DLD1 (cell line): ENCODE data around the gene CATSPERD.
"Not testable (repeated sequence)": the region's sequence is repeated elsewhere in the genome, so short reads cannot be mapped to it uniquely, and the experiment has no call there.

Source experiments
- in situ Hi-C: cut with HindIII; loops from 2 replicates; pipeline ENCODE4 v1.10.0; 2017; ENCODE audit warnings: low sequenced_read_pairs

Gene CATSPERD

GRCh38 chr19:5719274-5719960 is 1.0 kb upstream of the CATSPERD start:
- in situ Hi-C loops: no loop called here

- in situ Hi-C loops: no loop called here
Observed at GRCh38 chr19:5727453-5728050, 7.1 kb downstream of the CATSPERD start.

GRCh38 chr19:5733172-5733571 is 12.7 kb downstream of the CATSPERD start:
- in situ Hi-C loops: not testable (repeated sequence)

- in situ Hi-C loops: no loop called here
Observed at GRCh38 chr19:5738423-5738822, 18.0 kb downstream of the CATSPERD start.

GRCh38 chr19:5742051-5742450 is 21.6 kb downstream of the CATSPERD start:
- in situ Hi-C loops: no loop called here

- in situ Hi-C loops: no loop called here
Observed at GRCh38 chr19:5743630-5744029, 23.2 kb downstream of the CATSPERD start.

GRCh38 chr19:5744999-5745398 is 24.6 kb downstream of the CATSPERD start:
- in situ Hi-C loops: not testable (repeated sequence)

GRCh38 chr19:5748920-5749319 is 28.5 kb downstream of the CATSPERD start:
- in situ Hi-C loops: not testable (repeated sequence)

- in situ Hi-C loops: no loop called here
Observed at GRCh38 chr19:5749505-5749904, 29.1 kb downstream of the CATSPERD start.

- in situ Hi-C loops: no loop called here
Observed at GRCh38 chr19:5751709-5752108, 31.3 kb downstream of the CATSPERD start.

GRCh38 chr19:5753743-5754142 is 33.3 kb downstream of the CATSPERD start:
- in situ Hi-C loops: no loop called here

- in situ Hi-C loops: no loop called here
Observed at GRCh38 chr19:5762608-5763217, 42.3 kb downstream of the CATSPERD start.

- in situ Hi-C loops: no loop called here
Observed at GRCh38 chr19:5765220-5765619, 44.8 kb downstream of the CATSPERD start.

GRCh38 chr19:5767949-5768348 is 47.5 kb downstream of the CATSPERD start:
- in situ Hi-C loops: no loop called here

GRCh38 chr19:5772416-5772815 is 52.0 kb downstream of the CATSPERD start:
- in situ Hi-C loops: no loop called here

- in situ Hi-C loops: no loop called here
Observed at GRCh38 chr19:5773276-5773675, 52.8 kb downstream of the CATSPERD start.

- in situ Hi-C loops: no loop called here
Observed at GRCh38 chr19:5774921-5775320, 54.5 kb downstream of the CATSPERD start.

- in situ Hi-C loops: no loop called here
Observed at GRCh38 chr19:5775668-5776309, 55.4 kb downstream of the CATSPERD start.

GRCh38 chr19:5778402-5778801 is 58.0 kb downstream of the CATSPERD start:
- in situ Hi-C loops: no loop called here

- in situ Hi-C loops: not testable (repeated sequence)
Observed at GRCh38 chr19:5780916-5781315, 60.5 kb downstream of the CATSPERD start.

- in situ Hi-C loops: no loop called here
Observed at GRCh38 chr19:5782322-5782721, 61.9 kb downstream of the CATSPERD start.
